ENCODE data around the gene CARF. TPM values are rescaled to one million over a fixed set of nuclear protein-coding genes. Genes with fewer than 3 reads are reported as not detected.

CARF gene
- total RNA-seq = 10 to 100 TPM in 6 of 7 donors, 1 to 10 TPM in 1; 9.6 to 21.7 (median 16.7) TPM
- polyA plus RNA-seq = 1 to 10 TPM; 2.9 to 3.2 (median 3.0) TPM
- long read RNA-seq, donor 1 = 0 reads
- long read RNA-seq, donor 2 = 0 reads

GRCh38 chr2:202911512-202912341 lies at the start of gene CARF, which contains the start of gene WDR12:
Gene CARF (plus strand): TSS chr2:202912275. CDS start chr2:202941903, 29,628 bp downstream.
Gene WDR12 (minus strand): TSS chr2:202911673. CDS start chr2:202911476, 197 bp downstream.
- peaks cover 0 to 10% (median 0%) of the 10 kb centered on the region in 6 donors for H3K36me3 ChIP-seq
- peak; percentile 88 to 91 (median 91) for TF ChIP-seq POLR2AphosphoS5 (IDR thresholded peaks at IDR 0.05)
- TF ChIP-seq CTCF (IDR thresholded peaks at IDR 0.05 in 8 of 11, conservative IDR thresholded peaks at IDR 0.05 in 3 of 11) = peak in 2 of 11 experiments; percentile 7 to 23
- peak in 1 of 3 donors; percentile 20 for TF ChIP-seq POLR2A (IDR thresholded peaks at IDR 0.05)
- peak; percentile 97 for DNase-seq
- intact Hi-C loops (cut with DNase I; ENCODE audit: low total_unique reads) = no loop called here
- peaks cover 11 to 40% (median 32%) of the 10 kb centered on the region in 6 donors for H3K4me1 ChIP-seq
- no peaks in the 10 kb centered on the region for H3K27me3 ChIP-seq (replicated peaks in 1 of 7)
- 0 to 1% (median 0%) methylated on average over 39 of the region's 39 CpGs for WGBS, 5 donors
- peak within 1 kb of the TSS; percentile 65 to 92 (median 76) for H3K4me3 ChIP-seq
- peak within 1 kb of the TSS; percentile 81 to 96 (median 92) for H3K27ac ChIP-seq
- H3K9me3 ChIP-seq = no peaks in the 10 kb centered on the region

- WGBS, 5 donors = 5 to 6% (median 6%) methylated on average over 37 of the region's 37 CpGs
- intact Hi-C loops (cut with DNase I; ENCODE audit: low total_unique reads) = loop anchor here (5.0 kb wide), 1 partner anchor 283 kb away; no protein-coding TSS in a partner anchor
- peak; percentile 84 for DNase-seq
- Histone ChIP-seq H3K9me3 (no peaks in the 10 kb centered on the region), H3K27me3 (replicated peaks in 1 of 7) (peaks cover 0 to 6% (median 0%) of the 10 kb centered on the region in 7 donors), H3K4me3 (peak overlapping the region; percentile 84 to 99 (median 95)), H3K27ac (peak overlapping the region; percentile 11 to 75 (median 56)), H3K4me1 (peaks cover 0 to 22% (median 8%) of the 10 kb centered on the region in 6 donors), H3K36me3 (no peaks in the 10 kb centered on the region)
- TF ChIP-seq CTCF (IDR thresholded peaks at IDR 0.05 in 8 of 11, conservative IDR thresholded peaks at IDR 0.05 in 3 of 11) (peak; percentile 35 to 71 (median 57)), POLR2AphosphoS5 (IDR thresholded peaks at IDR 0.05) (peak in 1 of 3 donors; percentile 33), POLR2A (IDR thresholded peaks at IDR 0.05) (no peak)
These were observed 41.4 kb upstream of the CARF start for GRCh38 chr2:202870431-202871299.

- Histone ChIP-seq H3K36me3 (no peaks in the 10 kb centered on the region), H3K27me3 (replicated peaks in 1 of 7) (peaks cover 0 to 6% (median 0%) of the 10 kb centered on the region in 7 donors), H3K4me3 (peak within 1 kb of the TSS; percentile 84 to 99 (median 95)), H3K27ac (peak within 1 kb of the TSS; percentile 11 to 75 (median 56)), H3K9me3 (no peaks in the 10 kb centered on the region), H3K4me1 (peaks cover 0 to 22% (median 8%) of the 10 kb centered on the region in 6 donors)
- 0% methylated on average over 47 to 93 of the region's 93 CpGs for WGBS, 5 donors
- intact Hi-C loops (cut with DNase I; ENCODE audit: low total_unique reads) = loop anchor here (5.0 kb wide), 1 partner anchor 284 kb away; no protein-coding TSS in a partner anchor
- TF ChIP-seq POLR2AphosphoS5 (IDR thresholded peaks at IDR 0.05) = peak in 2 of 3 donors; percentile 47 to 66
- TF ChIP-seq CTCF (IDR thresholded peaks at IDR 0.05 in 8 of 11, conservative IDR thresholded peaks at IDR 0.05 in 3 of 11) = no peak
- DNase-seq = peak; percentile 87
These were observed 40.6 kb upstream of the CARF start, which contains the start of gene ICA1L for GRCh38 chr2:202871300-202872141. Gene ICA1L (minus strand): TSS chr2:202871766. CDS start chr2:202829009, 42,757 bp downstream.

Measured in spleen (tissue), 13 donors.